ENCODE measurements around the gene TSPAN6.

Gene TSPAN6

GRCh38 chrX:100659431-100660137, 23.0 kb upstream of the TSPAN6 start:
- H3K4me3 ChIP-seq (ENCODE audit: low read length), result no peak overlapping the region
- TF ChIP-seq CTCF (conservative IDR thresholded peaks at IDR 0.05; ENCODE audit: low read length), result no peak
- DNase-seq (ENCODE audit: low read depth), result peak; percentile 34

- H3K4me3 ChIP-seq (ENCODE audit: low read length), result no peak overlapping the region
- no peak for TF ChIP-seq CTCF (conservative IDR thresholded peaks at IDR 0.05; ENCODE audit: low read length)
- DNase-seq (ENCODE audit: low read depth), result no peak
Measured at GRCh38 chrX:100658941-100659381, 22.4 kb upstream of the TSPAN6 start.

DNA sequence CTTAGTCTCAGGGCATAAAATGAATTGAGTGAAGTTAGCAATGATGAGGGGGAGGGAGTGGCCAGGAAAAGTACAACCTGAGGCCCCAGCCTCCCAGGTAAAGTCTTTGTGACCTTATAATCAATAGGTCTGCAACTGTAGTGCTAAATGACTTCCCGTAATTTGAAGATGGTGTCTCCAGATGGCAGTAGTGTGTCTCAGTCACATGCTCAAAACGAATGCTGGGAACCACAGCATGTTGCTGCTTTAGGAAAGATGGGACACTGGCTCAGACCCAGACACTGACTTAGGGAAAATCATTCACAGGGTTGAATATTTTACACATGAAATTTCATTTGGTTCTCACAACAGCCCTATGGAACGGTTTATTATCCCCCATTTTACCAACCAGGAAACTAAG, 17.7 kb upstream of the TSPAN6 start:
- DNase-seq (ENCODE audit: low read depth), result peak; percentile 45
- TF ChIP-seq CTCF (conservative IDR thresholded peaks at IDR 0.05; ENCODE audit: low read length), result peak; percentile 23; the same call in 1 of the 2 replicates
- no peak overlapping the region for H3K4me3 ChIP-seq (ENCODE audit: low read length)

GRCh38 chrX:100652266-100652665, 15.7 kb upstream of the TSPAN6 start:
- no peak for DNase-seq (ENCODE audit: low read depth)
- no peak for TF ChIP-seq CTCF (conservative IDR thresholded peaks at IDR 0.05; ENCODE audit: low read length)
- H3K4me3 ChIP-seq (ENCODE audit: low read length), result no peak overlapping the region

GRCh38 chrX:100650841-100651240, 14.2 kb upstream of the TSPAN6 start:
- no peak for TF ChIP-seq CTCF (conservative IDR thresholded peaks at IDR 0.05; ENCODE audit: low read length)
- H3K4me3 ChIP-seq (ENCODE audit: low read length), result no peak overlapping the region
- DNase-seq (ENCODE audit: low read depth), result no peak

DNA sequence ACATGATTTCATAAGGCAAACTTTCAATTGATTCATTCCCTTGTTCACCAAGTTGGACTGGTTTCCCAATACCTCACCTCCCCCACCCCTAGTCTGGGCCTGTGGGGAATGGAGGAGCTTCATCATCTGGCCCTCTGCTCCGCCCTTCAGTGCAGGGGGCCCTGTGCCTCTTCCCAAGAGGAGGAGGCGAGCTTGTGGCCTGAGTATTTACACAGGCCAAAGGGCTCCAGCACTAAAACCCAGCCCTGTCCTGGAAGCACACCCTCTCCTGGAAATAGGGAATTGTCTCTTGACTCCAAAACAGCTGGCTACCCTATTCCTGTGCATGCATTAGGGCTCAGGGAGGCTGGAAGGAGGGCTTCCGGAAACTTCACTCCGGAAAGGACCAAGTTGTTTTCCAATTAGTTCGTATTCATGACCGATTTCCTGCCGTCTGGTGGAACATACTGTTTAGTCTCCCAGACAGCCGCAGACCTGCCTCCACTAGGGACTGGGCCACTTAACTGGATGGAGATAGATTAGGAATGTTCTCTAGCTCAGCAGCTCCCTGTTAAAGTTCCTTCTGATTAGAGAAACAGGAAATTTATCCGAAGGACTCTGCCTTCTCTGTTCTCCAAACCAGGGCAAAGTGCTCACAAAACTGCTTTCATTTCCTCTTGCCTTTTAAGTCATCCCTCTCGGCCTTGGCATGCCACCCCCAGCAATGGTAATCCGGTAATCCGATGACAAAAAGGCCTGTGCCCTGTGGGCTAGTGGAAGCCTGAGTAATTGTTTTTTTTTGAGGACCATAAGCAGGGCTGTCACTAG, 13.1 kb upstream of the TSPAN6 start:
- TF ChIP-seq CTCF (conservative IDR thresholded peaks at IDR 0.05; ENCODE audit: low read length), result no peak; the same call in 1 of the 2 replicates
- H3K4me3 ChIP-seq (ENCODE audit: low read length), result no peak overlapping the region; the same call in 1 of the 2 replicates
- peak; percentile 94 for DNase-seq (ENCODE audit: low read depth)

Data from AG10803 (cell line).